Measurements from ENCODE around the gene NSF.

Gene NSF

DNA sequence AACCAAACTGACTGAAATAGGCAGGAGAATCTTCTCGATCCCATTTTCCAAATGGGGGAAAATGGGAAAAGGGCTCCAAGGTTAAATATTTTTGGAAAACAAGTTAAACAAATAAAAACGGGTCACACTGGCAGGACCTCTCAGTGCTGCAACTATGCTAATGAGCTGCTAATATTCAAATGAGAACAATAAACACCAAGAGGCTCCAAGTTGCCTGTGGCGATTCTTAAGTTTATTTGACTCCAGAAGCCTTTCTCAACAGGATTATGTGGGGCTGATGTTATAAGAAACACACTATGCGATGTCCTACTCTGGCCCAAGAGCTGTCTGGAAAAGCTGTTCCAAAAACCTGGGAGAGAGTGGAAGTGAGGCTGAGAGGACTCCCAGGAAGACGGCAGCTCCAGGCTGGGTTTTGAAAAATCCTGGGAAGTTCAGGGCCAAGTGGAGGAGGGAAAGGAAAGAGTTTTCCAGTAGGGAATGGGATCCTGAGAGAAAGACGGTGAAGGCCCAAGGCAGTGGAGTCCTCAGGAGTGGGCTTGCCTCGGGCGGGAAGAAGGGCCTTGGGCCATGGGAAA, 206.6 kb downstream of the NSF start:
- Histone ChIP-seq H3K36me3 (ENCODE audit: control insufficient read depth in 4 of 4, insufficient read depth in 4 of 4, low read length in 3 of 4) (no peaks in the 10 kb centered on the region), H3K27me3 (replicated peaks in 2 of 5; ENCODE audit: control insufficient read depth in 4 of 5, insufficient read depth in 5 of 5, low read length in 4 of 5) (peaks cover 0 to 25% (median 12%) of the 10 kb centered on the region in 5 experiments), H3K9me3 (ENCODE audit: control extremely low read depth in 1 of 5, control insufficient read depth in 4 of 5, insufficient read depth in 2 of 5, low read depth in 1 of 5, low read length in 4 of 5) (no peaks in the 10 kb centered on the region), H3K4me3 (ENCODE audit: control insufficient read depth in 1 of 7, extremely low read depth in 1 of 7, insufficient read depth in 4 of 7, low read depth in 2 of 7, low read length in 6 of 7) (no peak overlapping the region), H3K4me1 (ENCODE audit: control extremely low read depth in 1 of 4, control insufficient read depth in 4 of 4, insufficient read depth in 4 of 4, low read length in 3 of 4) (no peaks in the 10 kb centered on the region), H3K27ac (ENCODE audit: insufficient read depth in 1 of 2, low read depth in 1 of 2, low read length in 2 of 2, poor library complexity in 1 of 2, severe bottlenecking in 2 of 2) (no peak overlapping the region)
- POLR2A ChIA-PET = no interaction called here
- 95% methylated on average over 5 of the region's 8 CpGs for whole genome bisulfite sequencing (ENCODE audit: insufficient coverage)
- CTCF ChIA-PET = interaction anchor here (1.2 to 1.7 kb wide), 2 partner anchors 20 to 25 kb away, joined by 3 to 5 read pairs; no protein-coding TSS in a partner anchor
- no peak for DNase-seq

DNA sequence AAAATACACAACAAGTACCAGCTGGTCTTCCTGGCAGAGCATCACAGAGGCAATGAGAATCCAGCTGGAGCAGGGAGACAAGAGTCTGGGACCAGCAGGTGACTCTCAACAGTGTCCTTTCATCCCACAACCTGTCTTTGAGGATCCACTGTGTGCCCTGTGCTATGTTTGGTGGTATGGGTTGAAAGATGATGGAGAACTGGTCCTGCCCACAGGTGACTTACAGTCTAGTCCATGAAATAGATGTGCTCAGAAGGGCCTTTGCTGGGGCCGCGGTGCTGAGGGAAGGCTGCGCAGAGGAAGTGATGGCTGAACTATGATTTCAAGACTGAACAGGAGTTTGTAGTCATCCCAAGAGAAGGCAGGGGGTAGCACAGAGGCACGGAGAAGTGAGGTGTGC, 210.1 kb downstream of the NSF start:
- WGBS (ENCODE audit: insufficient coverage) = 97% methylated on average over 4 of the region's 4 CpGs
- Histone ChIP-seq H3K4me1 (ENCODE audit: control extremely low read depth in 1 of 4, control insufficient read depth in 4 of 4, insufficient read depth in 4 of 4, low read length in 3 of 4) (no peaks in the 10 kb centered on the region), H3K36me3 (ENCODE audit: control insufficient read depth in 4 of 4, insufficient read depth in 4 of 4, low read length in 3 of 4) (no peaks in the 10 kb centered on the region), H3K27me3 (replicated peaks in 2 of 5; ENCODE audit: control insufficient read depth in 4 of 5, insufficient read depth in 5 of 5, low read length in 4 of 5) (peaks cover 0 to 10% (median 2%) of the 10 kb centered on the region in 5 experiments), H3K27ac (ENCODE audit: insufficient read depth in 1 of 2, low read depth in 1 of 2, low read length in 2 of 2, poor library complexity in 1 of 2, severe bottlenecking in 2 of 2) (no peak overlapping the region), H3K9me3 (ENCODE audit: control extremely low read depth in 1 of 5, control insufficient read depth in 4 of 5, insufficient read depth in 2 of 5, low read depth in 1 of 5, low read length in 4 of 5) (no peaks in the 10 kb centered on the region), H3K4me3 (ENCODE audit: control insufficient read depth in 1 of 7, extremely low read depth in 1 of 7, insufficient read depth in 4 of 7, low read depth in 2 of 7, low read length in 6 of 7) (no peak overlapping the region)
- no peak for DNase-seq
- CTCF ChIA-PET = no interaction called here
- POLR2A ChIA-PET = no interaction called here

DNA sequence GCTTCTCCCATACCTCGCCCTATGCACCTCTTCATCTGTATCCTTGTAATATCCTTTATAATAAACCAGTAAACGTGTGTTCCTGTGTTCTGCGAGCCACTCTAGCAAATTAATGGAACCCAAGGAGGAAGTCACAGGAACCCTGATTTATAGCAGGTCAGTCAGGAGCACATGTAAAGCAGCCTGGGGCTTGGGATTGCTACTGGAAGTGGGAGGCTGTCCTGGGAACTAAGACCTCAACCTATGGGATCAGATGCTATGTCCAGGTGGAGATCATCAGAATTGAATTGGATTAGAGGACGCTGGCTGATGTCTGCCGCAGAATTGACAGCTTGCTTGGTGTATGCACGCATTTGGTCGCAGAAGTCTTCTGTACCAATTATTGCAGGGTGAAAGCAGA, 212.3 kb downstream of the NSF start:
- H3K27me3 ChIP-seq (replicated peaks in 2 of 5; ENCODE audit: control insufficient read depth in 4 of 5, insufficient read depth in 5 of 5, low read length in 4 of 5) = peaks cover 0 to 2% (median 0%) of the 10 kb centered on the region in 5 experiments
- H3K27ac ChIP-seq (ENCODE audit: insufficient read depth in 1 of 2, low read depth in 1 of 2, low read length in 2 of 2, poor library complexity in 1 of 2, severe bottlenecking in 2 of 2) = no peak overlapping the region
- WGBS (ENCODE audit: insufficient coverage) = 100% methylated on average over 3 of the region's 7 CpGs
- H3K4me3 ChIP-seq (ENCODE audit: control insufficient read depth in 1 of 7, extremely low read depth in 1 of 7, insufficient read depth in 4 of 7, low read depth in 2 of 7, low read length in 6 of 7) = no peak overlapping the region
- no peaks in the 10 kb centered on the region for H3K9me3 ChIP-seq (ENCODE audit: control extremely low read depth in 1 of 5, control insufficient read depth in 4 of 5, insufficient read depth in 2 of 5, low read depth in 1 of 5, low read length in 4 of 5)
- no peak for DNase-seq
- H3K4me1 ChIP-seq (ENCODE audit: control extremely low read depth in 1 of 4, control insufficient read depth in 4 of 4, insufficient read depth in 4 of 4, low read length in 3 of 4) = no peaks in the 10 kb centered on the region
- POLR2A ChIA-PET = no interaction called here
- no peaks in the 10 kb centered on the region for H3K36me3 ChIP-seq (ENCODE audit: control insufficient read depth in 4 of 4, insufficient read depth in 4 of 4, low read length in 3 of 4)
- CTCF ChIA-PET = interaction anchor here (1.0 kb wide), 1 partner anchor 9 kb away, joined by 3 read pairs; no protein-coding TSS in a partner anchor

DNA sequence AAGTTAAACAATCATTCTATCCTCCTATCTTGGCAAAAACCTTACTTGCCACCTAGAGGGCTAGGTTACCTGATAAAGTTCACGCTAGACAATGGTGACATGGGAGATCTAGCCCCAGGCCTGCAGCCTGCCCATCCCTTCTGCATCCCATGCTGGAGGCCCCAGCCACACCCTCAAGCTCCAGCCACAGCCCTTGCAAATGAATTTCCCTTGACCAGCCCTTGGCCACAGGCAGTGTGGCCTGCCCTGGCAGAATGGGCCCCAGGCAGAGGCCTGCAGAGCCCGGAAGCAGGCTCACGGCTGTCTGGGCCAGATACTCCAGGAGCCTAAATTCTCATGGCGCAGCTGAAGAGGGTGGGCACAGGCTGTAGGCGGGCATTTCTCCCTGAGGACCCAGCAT, 213.1 kb downstream of the NSF start:
- CTCF ChIA-PET = interaction anchor here (1.0 kb wide), 1 partner anchor 9 kb away, joined by 3 read pairs; no protein-coding TSS in a partner anchor
- WGBS (ENCODE audit: insufficient coverage) = 91% methylated on average over 5 of the region's 5 CpGs

DNA sequence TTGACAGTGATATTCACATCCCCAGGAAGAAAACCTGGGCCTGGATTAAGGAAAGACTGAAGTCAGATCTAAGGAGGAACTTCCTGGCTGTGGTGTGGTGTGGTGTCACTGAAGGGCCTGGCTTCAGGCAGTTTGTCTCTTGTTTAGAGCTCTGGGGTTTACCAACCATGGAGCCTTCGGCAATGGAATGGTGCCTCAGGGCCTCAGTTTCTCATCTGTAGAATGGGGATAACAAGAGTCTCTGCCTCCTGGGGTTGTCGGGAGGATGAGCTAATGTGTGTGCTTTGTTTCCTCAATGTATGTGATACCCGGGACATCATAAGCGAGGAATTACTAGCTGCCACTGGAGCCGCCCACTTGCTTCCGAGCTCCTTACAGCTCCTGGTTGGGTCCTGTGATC, 215.3 kb downstream of the NSF start:
- H3K4me3 ChIP-seq (ENCODE audit: control insufficient read depth in 1 of 7, extremely low read depth in 1 of 7, insufficient read depth in 4 of 7, low read depth in 2 of 7, low read length in 6 of 7) = no peak overlapping the region
- no peak for DNase-seq
- no peaks in the 10 kb centered on the region for H3K4me1 ChIP-seq (ENCODE audit: control extremely low read depth in 1 of 4, control insufficient read depth in 4 of 4, insufficient read depth in 4 of 4, low read length in 3 of 4)
- ChIA-PET CTCF (no interaction called here), POLR2A (no interaction called here)
- no peak overlapping the region for H3K27ac ChIP-seq (ENCODE audit: insufficient read depth in 1 of 2, low read depth in 1 of 2, low read length in 2 of 2, poor library complexity in 1 of 2, severe bottlenecking in 2 of 2)
- WGBS (ENCODE audit: insufficient coverage) = 100% methylated on average over 5 of the region's 6 CpGs
- no peaks in the 10 kb centered on the region for H3K36me3 ChIP-seq (ENCODE audit: control insufficient read depth in 4 of 4, insufficient read depth in 4 of 4, low read length in 3 of 4)
- H3K9me3 ChIP-seq (ENCODE audit: control extremely low read depth in 1 of 5, control insufficient read depth in 4 of 5, insufficient read depth in 2 of 5, low read depth in 1 of 5, low read length in 4 of 5) = no peaks in the 10 kb centered on the region
- peaks cover 0 to 2% (median 0%) of the 10 kb centered on the region in 5 experiments for H3K27me3 ChIP-seq (replicated peaks in 2 of 5; ENCODE audit: control insufficient read depth in 4 of 5, insufficient read depth in 5 of 5, low read length in 4 of 5)

More for the DNA sequence above, 213.1 kb downstream of the NSF start:
- DNase-seq = no peak
- POLR2A ChIA-PET = no interaction called here
- Histone ChIP-seq H3K27ac (ENCODE audit: insufficient read depth in 1 of 2, low read depth in 1 of 2, low read length in 2 of 2, poor library complexity in 1 of 2, severe bottlenecking in 2 of 2) (no peak overlapping the region), H3K36me3 (ENCODE audit: control insufficient read depth in 4 of 4, insufficient read depth in 4 of 4, low read length in 3 of 4) (no peaks in the 10 kb centered on the region), H3K9me3 (ENCODE audit: control extremely low read depth in 1 of 5, control insufficient read depth in 4 of 5, insufficient read depth in 2 of 5, low read depth in 1 of 5, low read length in 4 of 5) (no peaks in the 10 kb centered on the region), H3K4me1 (ENCODE audit: control extremely low read depth in 1 of 4, control insufficient read depth in 4 of 4, insufficient read depth in 4 of 4, low read length in 3 of 4) (no peaks in the 10 kb centered on the region), H3K4me3 (ENCODE audit: control insufficient read depth in 1 of 7, extremely low read depth in 1 of 7, insufficient read depth in 4 of 7, low read depth in 2 of 7, low read length in 6 of 7) (no peak overlapping the region), H3K27me3 (replicated peaks in 2 of 5; ENCODE audit: control insufficient read depth in 4 of 5, insufficient read depth in 5 of 5, low read length in 4 of 5) (peaks cover 0 to 2% (median 0%) of the 10 kb centered on the region in 5 experiments)

Measured in common myeloid progenitor, CD34-positive (primary cell).